Parathyroid adenoma (tissue), 2 donors: ENCODE measurements around the gene EMP3.
"Not testable (repeated sequence)": the region's sequence is repeated elsewhere in the genome, so short reads cannot be mapped to it uniquely, and the experiment has no call there.

ENCODE experiments used
- H2AFZ ChIP-seq: fragments of 300-600 bp; sonication (generic); one replicate; pipeline ENCODE4 v1.7.0; 2017; ENCODE audit warnings: antibody characterized with exemption, mild to moderate bottlenecking
- H3K27ac ChIP-seq: fragments of 300-600 bp; sonication (generic); one replicate; pipeline ENCODE4 v1.7.0; 2017
- H3K27me3 ChIP-seq: fragments of 300-600 bp; sonication (generic); one replicate; pipeline ENCODE4 v1.7.0; 2017; ENCODE audit warnings: low read length; ENCODE audit not compliant: control insufficient read depth, insufficient read depth
- H3K36me3 ChIP-seq: fragments of 300-600 bp; sonication (generic); one replicate; pipeline ENCODE4 v1.7.0; 2017; ENCODE audit warnings: low read length; ENCODE audit not compliant: control insufficient read depth, insufficient read depth
- H3K4me1 ChIP-seq: fragments of 300-600 bp; sonication (generic); one replicate; pipeline ENCODE4 v1.7.0; 2017; ENCODE audit warnings: control low read depth
- H3K4me2 ChIP-seq: fragments of 300-600 bp; sonication (generic); one replicate; pipeline ENCODE4 v1.7.0; 2017; ENCODE audit warnings: low read length
- H3K4me3 ChIP-seq: fragments of 300-600 bp; sonication (generic); one replicate; pipeline ENCODE4 v1.7.0; 2017; ENCODE audit warnings: low read depth, low read length
- H3K79me2 ChIP-seq: fragments of 300-600 bp; sonication (generic); one replicate; pipeline ENCODE4 v1.7.0; 2017; ENCODE audit warnings: control low read depth
- H3K9ac ChIP-seq: fragments of 300-600 bp; sonication (generic); one replicate; pipeline ENCODE4 v1.7.0; 2017; ENCODE audit warnings: mild to moderate bottlenecking
- H3K9me3 ChIP-seq: fragments of 300-600 bp; sonication (generic); one replicate; pipeline ENCODE4 v1.7.0; 2017; ENCODE audit warnings: low read length; ENCODE audit not compliant: control insufficient read depth
- TF ChIP-seq, protein P1 (sequence below): fragments of 300-600 bp; sonication (generic); IDR thresholded peaks from one replicate; pipeline ENCODE4 v1.7.0; 2017; ENCODE audit warnings: antibody characterized with exemption, mild to moderate bottlenecking
- donor health status: primary hyperparathyroidism.

Gene EMP3

DNA sequence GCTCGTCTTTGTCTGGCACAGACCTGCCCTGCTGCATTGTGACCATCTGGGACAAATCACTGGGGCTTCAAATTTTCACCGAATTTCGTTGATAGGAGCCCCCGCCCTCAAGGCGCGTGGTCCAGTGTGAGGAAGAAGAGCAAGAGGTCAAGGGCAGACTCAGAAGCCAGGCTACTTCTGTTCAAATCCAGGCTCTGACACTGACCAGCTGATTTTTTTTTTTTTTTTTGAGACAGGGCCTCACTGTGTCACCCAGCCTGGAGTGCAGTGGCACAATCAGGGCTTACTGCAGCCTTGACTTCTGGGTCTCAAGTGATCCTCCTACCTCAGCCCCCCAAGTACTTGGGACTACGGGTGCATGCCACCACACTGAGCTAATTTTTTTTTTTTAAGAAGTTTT lies 46.0 kb downstream of the EMP3 start:
- no peaks in the 10 kb centered on the region for H3K36me3 ChIP-seq

GRCh38 chr19:48371771-48372170 lies 46.4 kb downstream of the EMP3 start:
- H3K27ac ChIP-seq: peak overlapping the region; percentile 85

More for the DNA sequence above, 46.0 kb downstream of the EMP3 start:
- no peak overlapping the region for H3K9ac ChIP-seq
- peak overlapping the region; percentile 40 for H3K27ac ChIP-seq
- H2AFZ ChIP-seq: peak overlapping the region; percentile 72
- no peak overlapping the region for H3K4me2 ChIP-seq
- no peaks in the 10 kb centered on the region for H3K27me3 ChIP-seq
- peaks cover 17% of the 10 kb centered on the region for H3K4me1 ChIP-seq
- H3K9me3 ChIP-seq: no peaks in the 10 kb centered on the region
- TF ChIP-seq, protein P1, sequence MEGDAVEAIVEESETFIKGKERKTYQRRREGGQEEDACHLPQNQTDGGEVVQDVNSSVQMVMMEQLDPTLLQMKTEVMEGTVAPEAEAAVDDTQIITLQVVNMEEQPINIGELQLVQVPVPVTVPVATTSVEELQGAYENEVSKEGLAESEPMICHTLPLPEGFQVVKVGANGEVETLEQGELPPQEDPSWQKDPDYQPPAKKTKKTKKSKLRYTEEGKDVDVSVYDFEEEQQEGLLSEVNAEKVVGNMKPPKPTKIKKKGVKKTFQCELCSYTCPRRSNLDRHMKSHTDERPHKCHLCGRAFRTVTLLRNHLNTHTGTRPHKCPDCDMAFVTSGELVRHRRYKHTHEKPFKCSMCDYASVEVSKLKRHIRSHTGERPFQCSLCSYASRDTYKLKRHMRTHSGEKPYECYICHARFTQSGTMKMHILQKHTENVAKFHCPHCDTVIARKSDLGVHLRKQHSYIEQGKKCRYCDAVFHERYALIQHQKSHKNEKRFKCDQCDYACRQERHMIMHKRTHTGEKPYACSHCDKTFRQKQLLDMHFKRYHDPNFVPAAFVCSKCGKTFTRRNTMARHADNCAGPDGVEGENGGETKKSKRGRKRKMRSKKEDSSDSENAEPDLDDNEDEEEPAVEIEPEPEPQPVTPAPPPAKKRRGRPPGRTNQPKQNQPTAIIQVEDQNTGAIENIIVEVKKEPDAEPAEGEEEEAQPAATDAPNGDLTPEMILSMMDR: no peak
- no peak overlapping the region for H3K4me3 ChIP-seq
- no peaks in the 10 kb centered on the region for H3K79me2 ChIP-seq

GRCh38 chr19:48372904-48373303 lies 47.6 kb downstream of the EMP3 start:
- no peaks in the 10 kb centered on the region for H3K9me3 ChIP-seq
- peak overlapping the region; percentile 49 for H3K4me2 ChIP-seq
- peak overlapping the region; percentile 85 for H3K27ac ChIP-seq

More at GRCh38 chr19:48371771-48372170, 46.4 kb downstream of the EMP3 start:
- peaks cover 17% of the 10 kb centered on the region for H3K4me1 ChIP-seq
- H3K9ac ChIP-seq, H3K79me2 ChIP-seq, H3K4me2 ChIP-seq, H3K36me3 ChIP-seq, H3K9me3 ChIP-seq, H3K4me3 ChIP-seq, H3K27me3 ChIP-seq: not testable (repeated sequence)
- H2AFZ ChIP-seq: peak overlapping the region; percentile 72

DNA sequence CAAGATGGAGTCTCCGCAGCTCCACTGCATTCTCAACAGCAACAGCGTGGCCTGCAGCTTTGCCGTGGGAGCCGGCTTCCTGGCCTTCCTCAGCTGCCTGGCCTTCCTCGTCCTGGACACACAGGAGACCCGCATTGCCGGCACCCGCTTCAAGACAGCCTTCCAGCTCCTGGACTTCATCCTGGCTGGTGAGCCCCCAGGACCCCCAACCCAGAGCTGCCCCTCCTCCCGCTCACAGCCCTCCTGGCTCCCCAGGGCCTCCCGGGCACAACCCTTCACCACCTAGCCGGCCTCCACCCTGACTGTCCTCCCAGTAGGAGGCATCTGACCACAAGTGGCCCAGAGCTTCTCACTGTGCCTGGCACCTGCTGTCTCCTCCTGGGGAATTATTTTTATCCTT lies 48.2 kb downstream of the EMP3 start:
- Histone ChIP-seq H3K36me3 (no peaks in the 10 kb centered on the region), H3K4me3 (no peak overlapping the region), H3K4me2 (peak overlapping the region; percentile 49), H3K27me3 (no peaks in the 10 kb centered on the region), H3K27ac (no peak overlapping the region), H3K79me2 (no peaks in the 10 kb centered on the region), H2AFZ (peak overlapping the region; percentile 72), H3K4me1 (peaks cover 14% of the 10 kb centered on the region), H3K9ac (no peak overlapping the region), H3K9me3 (no peaks in the 10 kb centered on the region)
- TF ChIP-seq, protein P1: no peak

More at GRCh38 chr19:48372904-48373303, 47.6 kb downstream of the EMP3 start:
- Histone ChIP-seq H3K27me3 (no peaks in the 10 kb centered on the region), H3K4me3 (peak overlapping the region; percentile 6), H3K9ac (no peak overlapping the region), H3K36me3 (no peaks in the 10 kb centered on the region), H2AFZ (peak overlapping the region; percentile 72), H3K4me1 (peaks cover 14% of the 10 kb centered on the region), H3K79me2 (no peaks in the 10 kb centered on the region)
- TF ChIP-seq, protein P1: no peak

DNA sequence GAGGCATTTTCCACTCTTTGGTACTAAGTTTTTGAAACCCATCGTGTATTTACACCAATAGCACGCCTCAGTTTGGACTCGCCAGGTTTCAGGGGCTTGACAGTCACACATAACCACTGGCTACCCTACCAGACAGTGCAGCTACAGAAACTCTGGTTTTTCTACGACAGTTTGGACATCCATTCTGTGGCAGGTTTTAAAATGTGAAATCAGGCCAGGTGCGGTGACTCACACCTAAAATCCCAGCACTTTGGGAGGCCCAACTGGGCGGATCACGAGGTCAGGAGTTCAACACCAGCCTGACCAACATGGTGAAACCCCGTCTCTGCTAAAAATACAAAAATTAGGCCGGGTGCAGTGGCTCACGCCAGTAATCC lies 52.8 kb downstream of the EMP3 start:
- Histone ChIP-seq H3K9ac (no peak overlapping the region), H3K4me1 (peaks cover under 1% of the 10 kb centered on the region), H3K27ac (no peak overlapping the region), H3K36me3 (no peaks in the 10 kb centered on the region), H3K27me3 (no peaks in the 10 kb centered on the region), H3K4me2 (no peak overlapping the region), H2AFZ (no peak overlapping the region), H3K9me3 (no peaks in the 10 kb centered on the region), H3K4me3 (no peak overlapping the region), H3K79me2 (no peaks in the 10 kb centered on the region)
- TF ChIP-seq, protein P1: no peak
